GM12872 (cell line): ENCODE measurements around the gene ADRB1.
A peak's percentile ranks its signal among the peaks of the same experiment; 100 is the strongest.

Experiments
- TF ChIP-seq, protein P1 (sequence below): IDR thresholded peaks from 3 replicates; pipeline ENCODE4 v1.5.1; 2011; ENCODE audit warnings: low read depth, mild to moderate bottlenecking, low read length, moderate library complexity; ENCODE audit not compliant: insufficient read depth

ADRB1 gene

GRCh38 chr10:114081911-114082583 is 38.4 kb downstream of the ADRB1 start:
- TF ChIP-seq, protein P1, sequence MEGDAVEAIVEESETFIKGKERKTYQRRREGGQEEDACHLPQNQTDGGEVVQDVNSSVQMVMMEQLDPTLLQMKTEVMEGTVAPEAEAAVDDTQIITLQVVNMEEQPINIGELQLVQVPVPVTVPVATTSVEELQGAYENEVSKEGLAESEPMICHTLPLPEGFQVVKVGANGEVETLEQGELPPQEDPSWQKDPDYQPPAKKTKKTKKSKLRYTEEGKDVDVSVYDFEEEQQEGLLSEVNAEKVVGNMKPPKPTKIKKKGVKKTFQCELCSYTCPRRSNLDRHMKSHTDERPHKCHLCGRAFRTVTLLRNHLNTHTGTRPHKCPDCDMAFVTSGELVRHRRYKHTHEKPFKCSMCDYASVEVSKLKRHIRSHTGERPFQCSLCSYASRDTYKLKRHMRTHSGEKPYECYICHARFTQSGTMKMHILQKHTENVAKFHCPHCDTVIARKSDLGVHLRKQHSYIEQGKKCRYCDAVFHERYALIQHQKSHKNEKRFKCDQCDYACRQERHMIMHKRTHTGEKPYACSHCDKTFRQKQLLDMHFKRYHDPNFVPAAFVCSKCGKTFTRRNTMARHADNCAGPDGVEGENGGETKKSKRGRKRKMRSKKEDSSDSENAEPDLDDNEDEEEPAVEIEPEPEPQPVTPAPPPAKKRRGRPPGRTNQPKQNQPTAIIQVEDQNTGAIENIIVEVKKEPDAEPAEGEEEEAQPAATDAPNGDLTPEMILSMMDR, result no peak

- TF ChIP-seq, protein P1, result no peak
Measured at GRCh38 chr10:114083040-114083439, 39.4 kb downstream of the ADRB1 start.

DNA sequence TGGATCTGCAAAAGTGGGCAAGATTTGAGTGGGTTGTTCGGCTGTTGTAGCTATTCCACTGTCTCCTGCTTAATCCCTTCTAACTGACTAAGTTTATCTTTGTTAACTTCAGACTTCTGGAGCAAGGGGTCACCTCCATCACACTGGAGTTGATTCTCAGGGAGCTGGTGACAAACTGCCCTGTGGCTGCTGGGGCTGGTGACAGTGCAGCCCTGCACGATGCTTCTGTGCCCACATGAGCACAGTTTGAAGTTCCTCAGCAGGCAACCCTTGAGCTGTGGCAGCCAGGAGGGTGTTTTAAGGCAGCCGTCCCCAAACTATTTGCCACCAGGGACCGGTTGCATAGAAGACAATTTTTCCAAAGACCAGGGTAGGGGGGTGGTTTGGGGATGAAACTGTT is 40.5 kb downstream of the ADRB1 start:
- TF ChIP-seq, protein P1, result no peak

DNA sequence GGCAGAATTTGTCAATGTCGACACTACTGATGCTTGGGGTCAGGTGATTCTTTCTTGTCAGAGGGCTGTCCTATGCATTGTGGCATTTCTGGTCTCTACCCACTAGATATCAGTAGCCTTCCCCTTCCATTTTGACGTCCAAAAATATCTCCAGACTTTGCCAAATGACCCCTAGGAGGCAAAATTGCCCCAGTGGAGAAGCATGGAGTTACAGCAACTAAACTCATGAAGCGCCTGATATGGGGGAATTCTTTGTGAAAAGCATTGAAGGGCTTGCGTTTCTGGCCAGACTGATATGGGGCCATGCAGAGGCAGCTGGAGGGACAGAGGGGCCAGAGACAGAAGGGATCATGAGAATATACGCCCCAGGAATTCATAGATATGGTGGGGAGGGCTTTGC is 43.6 kb downstream of the ADRB1 start:
- TF ChIP-seq, protein P1, result peak; percentile 35; the same call in 2 of the 3 replicates

DNA sequence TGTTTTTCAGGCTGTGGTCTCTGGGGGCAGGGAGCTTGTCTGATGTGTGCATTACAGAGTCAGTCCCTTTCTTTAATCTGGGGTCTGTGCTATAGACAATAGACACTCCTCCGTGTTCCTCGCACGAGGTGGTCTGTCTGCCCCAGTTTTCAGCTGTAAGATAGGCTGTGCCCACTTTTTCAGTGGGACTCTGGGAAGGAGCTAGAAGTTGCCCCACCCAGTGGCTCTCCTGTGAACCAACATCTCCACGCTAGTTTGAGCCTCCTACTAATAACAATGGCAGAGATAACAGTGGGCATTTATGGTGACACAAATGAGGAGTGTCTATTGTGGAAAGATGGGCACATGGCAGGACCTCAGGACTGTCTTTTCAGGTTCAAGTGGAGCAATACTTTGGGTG is 44.0 kb downstream of the ADRB1 start:
- TF ChIP-seq, protein P1, result 0 out of 3 replicates have a peak, but pooled peaks have one; percentile 6

DNA sequence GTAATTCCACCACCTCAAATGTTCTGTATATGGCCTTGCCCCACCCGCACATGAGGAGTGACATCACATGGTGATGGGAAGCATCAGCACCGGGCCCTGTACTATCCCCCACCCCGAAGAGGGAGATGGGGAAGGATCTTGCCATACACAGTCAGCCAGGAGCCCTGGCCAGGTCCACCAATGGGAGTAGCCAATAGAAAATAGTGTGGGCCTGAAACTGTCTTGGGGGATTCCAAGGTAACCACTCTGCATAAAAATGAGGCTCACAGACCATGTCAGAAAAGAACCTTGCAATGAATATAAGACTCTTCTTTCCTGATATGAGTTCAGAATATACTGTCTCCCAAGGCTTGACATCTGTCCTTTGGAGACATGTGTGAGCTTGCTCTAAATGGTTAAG is 51.1 kb downstream of the ADRB1 start:
- TF ChIP-seq, protein P1, result no peak

- TF ChIP-seq, protein P1, result no peak
Measured at GRCh38 chr10:114095559-114096337, 52.1 kb downstream of the ADRB1 start.
